HepG2 (cell line): Measurements from ENCODE around the gene KIF2C. TPM values are rescaled to one million over a fixed set of nuclear protein-coding genes. Genes with fewer than 3 reads are reported as not detected.

ENCODE experiments used
- FOXK2 ChIP-seq: fragments of 450-650 bp; IDR thresholded peaks from 2 replicates; pipeline ENCODE4 v1.6.1; 2016
- KMT2B ChIP-seq: IDR thresholded peaks from 2 replicates; pipeline ENCODE4 v1.6.1; 2016; ENCODE audit warnings: missing genetic modification reagents, missing compliant biosample characterization
- NRL ChIP-seq: sonication (generic); formaldehyde crosslinking; IDR thresholded peaks from 2 replicates; pipeline ENCODE4 v1.5.0; 2020; ENCODE audit warnings: missing genetic modification reagents, mild to moderate bottlenecking, moderate library complexity, borderline replicate concordance
- TCF12 ChIP-seq, 2 experiments: fragments of 450-650 bp in 1 of 2; sonication (generic) in 1 of 2; formaldehyde crosslinking in 1 of 2; IDR thresholded peaks; 2 replicates each; pipeline versions ENCODE4 v1.6.1 to v1.8.0; 2017 to 2022; ENCODE audit warnings: antibody characterized with exemption in 1 of 2, mild to moderate bottlenecking in 1 of 2, missing genetic modification reagents in 1 of 2, moderate library complexity in 1 of 2
- TCF7L2 ChIP-seq: IDR thresholded peaks from 2 replicates; pipeline ENCODE4 v1.6.1; 2011; ENCODE audit warnings: mild to moderate bottlenecking, low read depth, low read length, moderate library complexity
- ZFYVE20 ChIP-seq: sonication (generic); formaldehyde crosslinking; IDR thresholded peaks from 2 replicates; pipeline ENCODE4 v1.8.0; 2023; ENCODE audit warnings: low read depth, mild to moderate bottlenecking, moderate library complexity, missing genetic modification reagents, borderline replicate concordance
- ZNF235 ChIP-seq: sonication (generic); formaldehyde crosslinking; IDR thresholded peaks from 2 replicates; pipeline ENCODE4 v1.8.1; 2023; ENCODE audit warnings: mild to moderate bottlenecking, missing genetic modification reagents, borderline replicate concordance
- ZNF569 ChIP-seq: sonication (generic); formaldehyde crosslinking; IDR thresholded peaks from 2 replicates; pipeline ENCODE4 v1.5.0; 2020; ENCODE audit warnings: mild to moderate bottlenecking, missing genetic modification reagents, moderate library complexity, borderline replicate concordance
- ZNF570 ChIP-seq: sonication (generic); formaldehyde crosslinking; IDR thresholded peaks from 2 replicates; pipeline ENCODE4 v1.4.0; 2020; ENCODE audit warnings: mild to moderate bottlenecking, missing genetic modification reagents, borderline replicate concordance
- ZNF616 ChIP-seq: sonication (generic); formaldehyde crosslinking; IDR thresholded peaks from 2 replicates; pipeline ENCODE4 v1.5.0; 2020; ENCODE audit warnings: low read depth, mild to moderate bottlenecking, missing genetic modification reagents
- polyA plus RNA-seq, 8 experiments: library from polyadenylated mRNA; depleted of rRNA in 3 of 8; stranded (reverse) in 7 of 8; unstranded in 1 of 8; fragments of >200 nt; fragmentation: Illumina TruSeq in 4 of 8; extraction: Trizol in 4 of 8; gene quantifications; 2 replicates each; pipeline versions ENCODE4 v1.2.1 to v1.2.3, GENCODE V29; 2011 to 2016; ENCODE audit warnings: low read depth in 4 of 8, missing spikeins in 1 of 8, mixed read lengths in 1 of 8; ENCODE audit not compliant: insufficient read depth in 1 of 8
- total RNA-seq, 5 experiments: library from RNA; depleted of rRNA; stranded (reverse); fragments of >200 nt; fragmentation: Illumina TruSeq; extraction: Trizol; gene quantifications; 2 replicates each; pipeline ENCODE4 v1.2.3, GENCODE V29; 2016; ENCODE audit warnings: low read depth in 1 of 5
- TF ChIP-seq, protein P1 (sequence below): sonication (generic); formaldehyde crosslinking; IDR thresholded peaks from 2 replicates; pipeline ENCODE4 v1.5.0; 2020; ENCODE audit warnings: mild to moderate bottlenecking, missing genetic modification reagents, borderline replicate concordance
- TF ChIP-seq, protein P2 (sequence below): sonication (generic); formaldehyde crosslinking; IDR thresholded peaks from 2 replicates; pipeline ENCODE4; 2020; ENCODE audit warnings: missing genetic modification reagents, mild to moderate bottlenecking, borderline replicate concordance
- TF ChIP-seq, protein P3 (sequence below): sonication (generic); formaldehyde crosslinking; IDR thresholded peaks from 2 replicates; pipeline ENCODE4 v1.5.0; 2020; ENCODE audit warnings: mild to moderate bottlenecking, missing genetic modification reagents

KIF2C gene
- total and polyA plus RNA-seq, 2 of the 13 experiments (the other 11 are each of a cell fraction or from before 2014, with no cell fraction given), result 29.7 to 53.7 TPM

- TF ChIP-seq, protein P1, sequence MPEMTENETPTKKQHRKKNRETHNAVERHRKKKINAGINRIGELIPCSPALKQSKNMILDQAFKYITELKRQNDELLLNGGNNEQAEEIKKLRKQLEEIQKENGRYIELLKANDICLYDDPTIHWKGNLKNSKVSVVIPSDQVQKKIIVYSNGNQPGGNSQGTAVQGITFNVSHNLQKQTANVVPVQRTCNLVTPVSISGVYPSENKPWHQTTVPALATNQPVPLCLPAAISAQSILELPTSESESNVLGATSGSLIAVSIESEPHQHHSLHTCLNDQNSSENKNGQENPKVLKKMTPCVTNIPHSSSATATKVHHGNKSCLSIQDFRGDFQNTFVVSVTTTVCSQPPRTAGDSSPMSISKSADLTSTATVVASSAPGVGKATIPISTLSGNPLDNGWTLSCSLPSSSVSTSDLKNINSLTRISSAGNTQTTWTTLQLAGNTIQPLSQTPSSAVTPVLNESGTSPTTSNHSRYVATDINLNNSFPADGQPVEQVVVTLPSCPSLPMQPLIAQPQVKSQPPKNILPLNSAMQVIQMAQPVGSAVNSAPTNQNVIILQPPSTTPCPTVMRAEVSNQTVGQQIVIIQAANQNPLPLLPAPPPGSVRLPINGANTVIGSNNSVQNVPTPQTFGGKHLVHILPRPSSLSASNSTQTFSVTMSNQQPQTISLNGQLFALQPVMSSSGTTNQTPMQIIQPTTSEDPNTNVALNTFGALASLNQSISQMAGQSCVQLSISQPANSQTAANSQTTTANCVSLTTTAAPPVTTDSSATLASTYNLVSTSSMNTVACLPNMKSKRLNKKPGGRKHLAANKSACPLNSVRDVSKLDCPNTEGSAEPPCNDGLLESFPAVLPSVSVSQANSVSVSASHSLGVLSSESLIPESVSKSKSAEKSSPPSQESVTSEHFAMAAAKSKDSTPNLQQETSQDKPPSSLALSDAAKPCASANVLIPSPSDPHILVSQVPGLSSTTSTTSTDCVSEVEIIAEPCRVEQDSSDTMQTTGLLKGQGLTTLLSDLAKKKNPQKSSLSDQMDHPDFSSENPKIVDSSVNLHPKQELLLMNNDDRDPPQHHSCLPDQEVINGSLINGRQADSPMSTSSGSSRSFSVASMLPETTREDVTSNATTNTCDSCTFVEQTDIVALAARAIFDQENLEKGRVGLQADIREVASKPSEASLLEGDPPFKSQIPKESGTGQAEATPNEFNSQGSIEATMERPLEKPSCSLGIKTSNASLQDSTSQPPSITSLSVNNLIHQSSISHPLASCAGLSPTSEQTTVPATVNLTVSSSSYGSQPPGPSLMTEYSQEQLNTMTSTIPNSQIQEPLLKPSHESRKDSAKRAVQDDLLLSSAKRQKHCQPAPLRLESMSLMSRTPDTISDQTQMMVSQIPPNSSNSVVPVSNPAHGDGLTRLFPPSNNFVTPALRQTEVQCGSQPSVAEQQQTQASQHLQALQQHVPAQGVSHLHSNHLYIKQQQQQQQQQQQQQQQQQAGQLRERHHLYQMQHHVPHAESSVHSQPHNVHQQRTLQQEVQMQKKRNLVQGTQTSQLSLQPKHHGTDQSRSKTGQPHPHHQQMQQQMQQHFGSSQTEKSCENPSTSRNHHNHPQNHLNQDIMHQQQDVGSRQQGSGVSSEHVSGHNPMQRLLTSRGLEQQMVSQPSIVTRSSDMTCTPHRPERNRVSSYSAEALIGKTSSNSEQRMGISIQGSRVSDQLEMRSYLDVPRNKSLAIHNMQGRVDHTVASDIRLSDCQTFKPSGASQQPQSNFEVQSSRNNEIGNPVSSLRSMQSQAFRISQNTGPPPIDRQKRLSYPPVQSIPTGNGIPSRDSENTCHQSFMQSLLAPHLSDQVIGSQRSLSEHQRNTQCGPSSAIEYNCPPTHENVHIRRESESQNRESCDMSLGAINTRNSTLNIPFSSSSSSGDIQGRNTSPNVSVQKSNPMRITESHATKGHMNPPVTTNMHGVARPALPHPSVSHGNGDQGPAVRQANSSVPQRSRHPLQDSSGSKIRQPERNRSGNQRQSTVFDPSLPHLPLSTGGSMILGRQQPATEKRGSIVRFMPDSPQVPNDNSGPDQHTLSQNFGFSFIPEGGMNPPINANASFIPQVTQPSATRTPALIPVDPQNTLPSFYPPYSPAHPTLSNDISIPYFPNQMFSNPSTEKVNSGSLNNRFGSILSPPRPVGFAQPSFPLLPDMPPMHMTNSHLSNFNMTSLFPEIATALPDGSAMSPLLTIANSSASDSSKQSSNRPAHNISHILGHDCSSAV (CRISPR knock-in tag), result no peak
- no peak for TF ChIP-seq ZNF569 (CRISPR knock-in tag)
- TF ChIP-seq TCF7L2, result no peak
- TF ChIP-seq, protein P2, sequence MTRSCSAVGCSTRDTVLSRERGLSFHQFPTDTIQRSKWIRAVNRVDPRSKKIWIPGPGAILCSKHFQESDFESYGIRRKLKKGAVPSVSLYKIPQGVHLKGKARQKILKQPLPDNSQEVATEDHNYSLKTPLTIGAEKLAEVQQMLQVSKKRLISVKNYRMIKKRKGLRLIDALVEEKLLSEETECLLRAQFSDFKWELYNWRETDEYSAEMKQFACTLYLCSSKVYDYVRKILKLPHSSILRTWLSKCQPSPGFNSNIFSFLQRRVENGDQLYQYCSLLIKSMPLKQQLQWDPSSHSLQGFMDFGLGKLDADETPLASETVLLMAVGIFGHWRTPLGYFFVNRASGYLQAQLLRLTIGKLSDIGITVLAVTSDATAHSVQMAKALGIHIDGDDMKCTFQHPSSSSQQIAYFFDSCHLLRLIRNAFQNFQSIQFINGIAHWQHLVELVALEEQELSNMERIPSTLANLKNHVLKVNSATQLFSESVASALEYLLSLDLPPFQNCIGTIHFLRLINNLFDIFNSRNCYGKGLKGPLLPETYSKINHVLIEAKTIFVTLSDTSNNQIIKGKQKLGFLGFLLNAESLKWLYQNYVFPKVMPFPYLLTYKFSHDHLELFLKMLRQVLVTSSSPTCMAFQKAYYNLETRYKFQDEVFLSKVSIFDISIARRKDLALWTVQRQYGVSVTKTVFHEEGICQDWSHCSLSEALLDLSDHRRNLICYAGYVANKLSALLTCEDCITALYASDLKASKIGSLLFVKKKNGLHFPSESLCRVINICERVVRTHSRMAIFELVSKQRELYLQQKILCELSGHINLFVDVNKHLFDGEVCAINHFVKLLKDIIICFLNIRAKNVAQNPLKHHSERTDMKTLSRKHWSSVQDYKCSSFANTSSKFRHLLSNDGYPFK (CRISPR knock-in tag), result no peak
- peak; percentile 85; the same call in 1 of the 2 replicates for TF ChIP-seq ZNF616 (CRISPR knock-in tag)
- 0 out of 2 replicates have a peak, but pooled peaks have one; percentile 47 for TF ChIP-seq KMT2B (CRISPR knock-in tag)
- TF ChIP-seq FOXK2, result no peak
- TF ChIP-seq ZNF570 (CRISPR knock-in tag), result no peak
- TF ChIP-seq ZFYVE20 (CRISPR knock-in tag), result no peak
- no peak for TF ChIP-seq TCF12 (IDR thresholded peaks at IDR 0.05)
- TF ChIP-seq TCF12 (CRISPR knock-in tag; IDR thresholded peaks at IDR 0.05), result no peak
- peak; percentile 7; the same call in 1 of the 2 replicates for TF ChIP-seq NRL (CRISPR knock-in tag)
- TF ChIP-seq, protein P3, sequence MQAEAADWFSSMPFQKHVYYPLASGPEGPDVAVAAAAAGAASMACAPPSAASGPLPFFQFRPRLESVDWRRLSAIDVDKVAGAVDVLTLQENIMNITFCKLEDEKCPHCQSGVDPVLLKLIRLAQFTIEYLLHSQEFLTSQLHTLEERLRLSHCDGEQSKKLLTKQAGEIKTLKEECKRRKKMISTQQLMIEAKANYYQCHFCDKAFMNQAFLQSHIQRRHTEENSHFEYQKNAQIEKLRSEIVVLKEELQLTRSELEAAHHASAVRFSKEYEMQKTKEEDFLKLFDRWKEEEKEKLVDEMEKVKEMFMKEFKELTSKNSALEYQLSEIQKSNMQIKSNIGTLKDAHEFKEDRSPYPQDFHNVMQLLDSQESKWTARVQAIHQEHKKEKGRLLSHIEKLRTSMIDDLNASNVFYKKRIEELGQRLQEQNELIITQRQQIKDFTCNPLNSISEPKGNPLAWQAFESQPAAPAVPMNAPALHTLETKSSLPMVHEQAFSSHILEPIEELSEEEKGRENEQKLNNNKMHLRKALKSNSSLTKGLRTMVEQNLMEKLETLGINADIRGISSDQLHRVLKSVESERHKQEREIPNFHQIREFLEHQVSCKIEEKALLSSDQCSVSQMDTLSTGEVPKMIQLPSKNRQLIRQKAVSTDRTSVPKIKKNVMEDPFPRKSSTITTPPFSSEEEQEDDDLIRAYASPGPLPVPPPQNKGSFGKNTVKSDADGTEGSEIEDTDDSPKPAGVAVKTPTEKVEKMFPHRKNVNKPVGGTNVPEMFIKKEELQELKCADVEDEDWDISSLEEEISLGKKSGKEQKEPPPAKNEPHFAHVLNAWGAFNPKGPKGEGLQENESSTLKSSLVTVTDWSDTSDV (CRISPR knock-in tag), result peak; percentile 33; the same call in 1 of the 2 replicates
- TF ChIP-seq ZNF235 (CRISPR knock-in tag), result peak; percentile 33; the same call in 1 of the 2 replicates
Measured at GRCh38 chr1:44784094-44785028, 44.7 kb downstream of the KIF2C start (continued).
